Epithelial cell of proximal tubule (primary cell): Measurements from ENCODE around the gene KNSTRN. TPM values are rescaled to one million over a fixed set of nuclear protein-coding genes. Genes with fewer than 3 reads are reported as not detected.

Experiments
- DNase-seq: peaks from one replicate; pipeline ENCODE4 v3.0.0-alpha.2; 2011; ENCODE audit warnings: low read depth
- H3K4me3 ChIP-seq: 2 replicates; pipeline ENCODE4 v1.5.1; 2011; ENCODE audit warnings: low read depth, mild to moderate bottlenecking, low read length
- total RNA-seq: library from RNA; depleted of rRNA; stranded (reverse); fragments of >200 nt; gene quantifications from 2 replicates; pipeline ENCODE4 v1.2.3, GENCODE V29; 2015
- TF ChIP-seq, protein P1 (sequence below): conservative IDR thresholded peaks from 2 replicates; pipeline ENCODE4 v1.5.1; 2012; ENCODE audit warnings: low read depth, mild to moderate bottlenecking, low read length

The KNSTRN gene
- total RNA-seq, 1 donor from 2014 or later, result 54.7 TPM

DNA sequence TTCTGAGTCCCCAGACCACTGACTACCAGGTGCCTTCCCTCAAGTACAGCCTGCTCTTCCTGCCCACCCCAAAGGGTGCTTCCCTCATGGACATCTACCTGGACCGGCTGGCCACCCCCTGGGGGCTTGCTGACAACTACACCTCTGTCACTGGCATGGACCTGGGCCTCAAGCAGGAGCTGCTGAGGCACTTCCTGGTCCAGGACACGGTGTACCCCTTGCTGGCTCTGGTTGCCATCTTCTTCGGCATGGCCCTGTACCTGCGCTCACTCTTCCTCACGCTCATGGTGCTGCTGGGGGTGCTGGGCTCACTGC lies 15.2 kb upstream of the KNSTRN start:
- TF ChIP-seq, protein P1, sequence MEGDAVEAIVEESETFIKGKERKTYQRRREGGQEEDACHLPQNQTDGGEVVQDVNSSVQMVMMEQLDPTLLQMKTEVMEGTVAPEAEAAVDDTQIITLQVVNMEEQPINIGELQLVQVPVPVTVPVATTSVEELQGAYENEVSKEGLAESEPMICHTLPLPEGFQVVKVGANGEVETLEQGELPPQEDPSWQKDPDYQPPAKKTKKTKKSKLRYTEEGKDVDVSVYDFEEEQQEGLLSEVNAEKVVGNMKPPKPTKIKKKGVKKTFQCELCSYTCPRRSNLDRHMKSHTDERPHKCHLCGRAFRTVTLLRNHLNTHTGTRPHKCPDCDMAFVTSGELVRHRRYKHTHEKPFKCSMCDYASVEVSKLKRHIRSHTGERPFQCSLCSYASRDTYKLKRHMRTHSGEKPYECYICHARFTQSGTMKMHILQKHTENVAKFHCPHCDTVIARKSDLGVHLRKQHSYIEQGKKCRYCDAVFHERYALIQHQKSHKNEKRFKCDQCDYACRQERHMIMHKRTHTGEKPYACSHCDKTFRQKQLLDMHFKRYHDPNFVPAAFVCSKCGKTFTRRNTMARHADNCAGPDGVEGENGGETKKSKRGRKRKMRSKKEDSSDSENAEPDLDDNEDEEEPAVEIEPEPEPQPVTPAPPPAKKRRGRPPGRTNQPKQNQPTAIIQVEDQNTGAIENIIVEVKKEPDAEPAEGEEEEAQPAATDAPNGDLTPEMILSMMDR, result no peak
- H3K4me3 ChIP-seq, result peak overlapping the region; percentile 38
- no peak for DNase-seq

DNA sequence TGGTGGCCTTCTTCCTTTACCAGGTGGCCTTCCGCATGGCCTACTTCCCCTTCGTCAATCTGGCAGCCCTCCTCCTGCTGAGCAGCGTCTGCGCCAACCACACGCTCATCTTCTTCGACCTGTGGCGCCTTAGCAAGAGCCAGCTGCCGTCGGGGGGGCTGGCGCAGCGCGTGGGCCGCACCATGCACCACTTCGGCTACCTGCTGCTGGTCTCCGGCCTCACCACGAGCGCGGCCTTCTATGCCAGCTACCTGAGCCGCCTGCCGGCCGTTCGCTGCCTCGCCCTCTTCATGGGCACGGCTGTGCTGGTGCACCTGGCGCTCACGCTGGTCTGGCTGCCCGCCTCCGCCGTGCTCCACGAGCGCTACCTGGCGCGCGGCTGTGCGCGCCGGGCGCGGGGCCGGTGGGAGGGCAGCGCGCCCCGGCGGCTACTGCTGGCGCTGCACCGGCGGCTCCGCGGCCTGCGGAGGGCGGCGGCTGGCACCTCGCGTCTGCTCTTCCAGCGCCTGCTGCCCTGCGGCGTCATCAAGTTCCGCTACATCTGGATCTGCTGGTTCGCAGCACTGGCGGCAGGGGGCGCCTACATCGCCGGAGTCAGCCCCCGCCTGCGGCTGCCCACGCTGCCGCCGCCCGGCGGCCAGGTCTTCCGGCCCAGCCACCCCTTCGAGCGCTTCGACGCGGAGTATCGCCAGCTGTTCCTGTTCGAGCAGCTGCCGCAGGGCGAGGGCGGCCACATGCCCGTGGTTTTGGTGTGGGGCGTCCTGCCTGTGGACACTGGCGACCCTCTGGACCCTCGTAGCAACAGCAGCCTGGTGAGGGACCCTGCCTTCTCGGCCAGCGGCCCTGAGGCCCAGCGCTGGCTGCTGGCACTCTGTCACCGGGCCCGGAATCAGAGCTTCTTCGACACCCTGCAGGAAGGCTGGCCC lies 14.6 kb upstream of the KNSTRN start:
- peak; percentile 27 for DNase-seq
- TF ChIP-seq, protein P1, result peak; percentile 62
- peak overlapping the region; percentile 38 for H3K4me3 ChIP-seq

DNA sequence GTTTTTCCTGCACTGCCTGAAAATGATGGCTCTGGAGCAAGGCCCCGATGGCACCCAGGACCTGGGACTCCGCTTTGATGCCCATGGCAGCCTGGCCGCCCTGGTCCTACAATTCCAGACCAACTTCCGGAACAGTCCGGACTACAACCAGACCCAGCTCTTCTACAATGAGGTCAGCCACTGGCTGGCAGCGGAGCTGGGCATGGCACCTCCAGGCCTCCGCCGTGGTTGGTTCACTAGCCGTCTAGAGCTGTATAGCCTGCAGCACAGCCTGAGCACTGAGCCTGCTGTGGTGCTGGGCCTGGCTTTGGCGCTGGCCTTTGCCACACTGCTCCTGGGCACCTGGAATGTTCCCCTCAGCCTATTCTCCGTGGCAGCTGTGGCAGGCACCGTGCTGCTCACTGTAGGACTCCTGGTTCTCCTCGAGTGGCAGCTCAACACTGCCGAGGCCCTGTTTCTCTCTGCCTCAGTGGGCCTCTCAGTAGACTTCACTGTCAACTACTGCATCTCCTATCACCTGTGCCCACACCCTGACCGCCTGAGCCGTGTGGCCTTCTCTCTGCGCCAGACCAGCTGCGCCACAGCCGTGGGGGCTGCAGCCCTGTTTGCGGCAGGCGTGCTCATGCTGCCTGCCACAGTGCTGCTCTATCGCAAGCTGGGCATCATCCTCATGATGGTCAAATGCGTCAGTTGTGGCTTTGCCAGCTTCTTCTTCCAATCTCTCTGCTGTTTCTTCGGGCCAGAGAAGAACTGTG lies 13.6 kb upstream of the KNSTRN start:
- no peak for DNase-seq
- TF ChIP-seq, protein P1, result no peak
- no peak overlapping the region for H3K4me3 ChIP-seq

DNA sequence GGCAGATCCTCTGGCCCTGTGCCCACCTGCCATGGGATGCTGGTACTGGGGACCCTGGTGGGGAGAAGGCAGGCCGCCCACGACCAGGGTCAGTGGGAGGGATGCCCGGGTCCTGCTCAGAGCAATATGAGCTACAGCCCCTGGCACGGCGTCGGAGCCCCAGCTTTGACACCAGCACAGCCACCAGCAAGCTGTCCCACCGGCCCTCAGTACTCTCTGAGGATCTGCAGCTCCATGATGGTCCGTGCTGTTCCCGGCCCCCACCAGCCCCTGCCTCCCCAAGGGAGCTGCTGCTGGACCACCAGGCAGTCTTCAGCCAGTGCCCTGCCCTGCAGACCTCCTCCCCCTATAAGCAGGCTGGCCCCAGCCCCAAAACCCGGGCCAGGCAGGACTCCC lies 13.0 kb upstream of the KNSTRN start:
- DNase-seq, result no peak
- H3K4me3 ChIP-seq, result no peak overlapping the region
- TF ChIP-seq, protein P1, result no peak

DNA sequence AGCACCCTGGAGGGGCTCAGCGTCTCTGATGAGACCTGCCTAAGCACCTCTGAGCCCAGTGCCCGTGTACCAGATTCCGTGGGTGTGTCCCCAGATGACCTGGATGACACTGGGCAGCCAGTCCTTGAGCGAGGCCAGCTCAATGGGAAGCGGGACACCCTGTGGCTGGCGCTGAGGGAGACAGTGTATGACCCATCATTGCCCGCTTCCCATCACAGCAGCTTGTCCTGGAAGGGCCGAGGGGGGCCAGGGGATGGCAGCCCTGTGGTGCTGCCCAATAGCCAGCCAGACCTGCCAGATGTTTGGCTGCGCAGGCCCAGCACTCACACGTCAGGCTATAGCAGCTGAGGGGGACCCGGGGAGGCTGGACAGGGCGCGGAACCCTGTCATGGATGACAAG lies 12.6 kb upstream of the KNSTRN start:
- TF ChIP-seq, protein P1, result no peak
- no peak for DNase-seq
- no peak overlapping the region for H3K4me3 ChIP-seq

- no peak overlapping the region for H3K4me3 ChIP-seq
- TF ChIP-seq, protein P1, result no peak
- DNase-seq, result no peak
Observed at GRCh38 chr15:40372981-40373380, 9.5 kb upstream of the KNSTRN start.

GRCh38 chr15:40377606-40378005 lies 4.9 kb upstream of the KNSTRN start:
- no peak for DNase-seq
- no peak overlapping the region for H3K4me3 ChIP-seq
- TF ChIP-seq, protein P1, result no peak
